Calu3 (cell line): ENCODE measurements around the gene ADGRG6. TPM values are rescaled to one million over a fixed set of nuclear protein-coding genes. Genes with fewer than 3 reads are reported as not detected.

Source experiments
- BruUV-seq: library from RNA; stranded (reverse); fragments of 400-500 nt; replicated peaks from 2 replicates; lab custom pipeline; 2021; lab: Mats Ljungman, UMichigan
- CTCF ChIA-PET: fragments of 300-600 bp; sonication (Branson Sonifier 250); formaldehyde crosslinking; loops from one replicate; lab custom pipeline; 2022; ENCODE audit warnings: antibody characterized with exemption; lab: Charles Lee
- DNase-seq: peaks from one replicate; pipeline ENCODE4 v3.0.0; 2022
- H3K27ac Mint-ChIP-seq: one replicate; pipeline ENCODE4 v1.8.0; 2022; ENCODE audit warnings: mixed read lengths; ENCODE audit not compliant: unreplicated experiment
- H3K27me3 Mint-ChIP-seq: one replicate; pipeline ENCODE4 v1.8.0; 2022; ENCODE audit warnings: mixed read lengths; ENCODE audit not compliant: unreplicated experiment
- H3K36me3 Mint-ChIP-seq: one replicate; pipeline ENCODE4 v1.8.0; 2022; ENCODE audit warnings: mild to moderate bottlenecking, moderate library complexity, mixed read lengths; ENCODE audit not compliant: insufficient read depth, unreplicated experiment
- H3K4me1 Mint-ChIP-seq: one replicate; pipeline ENCODE4 v1.8.0; 2022; ENCODE audit warnings: mild to moderate bottlenecking, low read depth, mixed read lengths; ENCODE audit not compliant: unreplicated experiment
- H3K4me3 Mint-ChIP-seq: one replicate; pipeline ENCODE4 v1.8.0; 2022; ENCODE audit warnings: mild to moderate bottlenecking, low read depth, moderate library complexity, mixed read lengths; ENCODE audit not compliant: unreplicated experiment
- H3K9me3 Mint-ChIP-seq: one replicate; pipeline ENCODE4 v1.8.0; 2022; ENCODE audit warnings: low read depth, mixed read lengths; ENCODE audit not compliant: unreplicated experiment
- intact Hi-C: fragments of 100-400 bp; cut with micrococcal nuclease; formaldehyde crosslinking; loops from one replicate; pipeline ENCODE4 v1.10.0; 2022; ENCODE audit not compliant: unreplicated experiment
- total RNA-seq: library from RNA; stranded (reverse); gene quantifications from 2 replicates; pipeline ENCODE4 v1.2.3, GENCODE V29; 2022
- TF ChIP-seq, protein P1 (sequence below): fragments of 200-600 bp; IDR thresholded peaks from one replicate; pipeline ENCODE4 v1.8.0; 2022; ENCODE audit warnings: antibody characterized with exemption; ENCODE audit not compliant: unreplicated experiment

ADGRG6 gene
- total RNA-seq, 1 experiment from 2014 or later: 109 TPM

DNA sequence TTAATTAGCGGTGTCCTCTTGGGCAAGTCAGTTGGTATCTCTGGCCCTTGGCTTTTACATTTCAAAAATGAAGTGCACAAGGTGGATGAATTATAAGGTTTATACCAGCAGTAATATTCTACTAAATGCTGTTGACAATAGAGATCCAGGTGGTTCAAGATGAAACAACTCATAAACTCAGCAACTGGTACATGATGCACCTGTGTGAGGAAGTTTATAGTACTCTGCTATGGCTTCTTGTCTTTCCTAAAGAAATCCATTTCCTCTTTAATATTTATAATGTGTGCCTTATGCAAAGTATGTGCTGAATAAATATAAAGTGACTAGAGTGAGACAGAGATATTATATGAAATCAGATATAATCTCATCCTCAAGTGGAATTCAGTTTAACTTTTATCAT lies 48.5 kb downstream of the ADGRG6 start:
- no peak overlapping the region for H3K27ac Mint-ChIP-seq
- intact Hi-C loops: no loop called here
- H3K4me1 Mint-ChIP-seq: peaks cover 31% of the 10 kb centered on the region
- peaks cover 4% of the 10 kb centered on the region for H3K9me3 Mint-ChIP-seq
- no peak overlapping the region for H3K4me3 Mint-ChIP-seq
- no peak for DNase-seq
- no peaks in the 10 kb centered on the region for H3K36me3 Mint-ChIP-seq
- H3K27me3 Mint-ChIP-seq: no peaks in the 10 kb centered on the region
- no TSS peak for BruUV-seq
- TF ChIP-seq, protein P1, sequence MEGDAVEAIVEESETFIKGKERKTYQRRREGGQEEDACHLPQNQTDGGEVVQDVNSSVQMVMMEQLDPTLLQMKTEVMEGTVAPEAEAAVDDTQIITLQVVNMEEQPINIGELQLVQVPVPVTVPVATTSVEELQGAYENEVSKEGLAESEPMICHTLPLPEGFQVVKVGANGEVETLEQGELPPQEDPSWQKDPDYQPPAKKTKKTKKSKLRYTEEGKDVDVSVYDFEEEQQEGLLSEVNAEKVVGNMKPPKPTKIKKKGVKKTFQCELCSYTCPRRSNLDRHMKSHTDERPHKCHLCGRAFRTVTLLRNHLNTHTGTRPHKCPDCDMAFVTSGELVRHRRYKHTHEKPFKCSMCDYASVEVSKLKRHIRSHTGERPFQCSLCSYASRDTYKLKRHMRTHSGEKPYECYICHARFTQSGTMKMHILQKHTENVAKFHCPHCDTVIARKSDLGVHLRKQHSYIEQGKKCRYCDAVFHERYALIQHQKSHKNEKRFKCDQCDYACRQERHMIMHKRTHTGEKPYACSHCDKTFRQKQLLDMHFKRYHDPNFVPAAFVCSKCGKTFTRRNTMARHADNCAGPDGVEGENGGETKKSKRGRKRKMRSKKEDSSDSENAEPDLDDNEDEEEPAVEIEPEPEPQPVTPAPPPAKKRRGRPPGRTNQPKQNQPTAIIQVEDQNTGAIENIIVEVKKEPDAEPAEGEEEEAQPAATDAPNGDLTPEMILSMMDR: no peak
- CTCF ChIA-PET: no interaction called here

- Mint-ChIP-seq H3K9me3 (peaks cover 2% of the 10 kb centered on the region), H3K36me3 (no peaks in the 10 kb centered on the region), H3K4me3 (no peak overlapping the region), H3K4me1 (peaks cover 21% of the 10 kb centered on the region), H3K27ac (no peak overlapping the region), H3K27me3 (no peaks in the 10 kb centered on the region)
- no peak for DNase-seq
- intact Hi-C loops: loop anchor here (2.0 kb wide), 1 partner anchor 17 kb away; no protein-coding TSS in a partner anchor
- CTCF ChIA-PET: no interaction called here
- TF ChIP-seq, protein P1: no peak
- no TSS peak for BruUV-seq
These were observed 51.9 kb downstream of the ADGRG6 start for GRCh38 chr6:142353690-142354089.

DNA sequence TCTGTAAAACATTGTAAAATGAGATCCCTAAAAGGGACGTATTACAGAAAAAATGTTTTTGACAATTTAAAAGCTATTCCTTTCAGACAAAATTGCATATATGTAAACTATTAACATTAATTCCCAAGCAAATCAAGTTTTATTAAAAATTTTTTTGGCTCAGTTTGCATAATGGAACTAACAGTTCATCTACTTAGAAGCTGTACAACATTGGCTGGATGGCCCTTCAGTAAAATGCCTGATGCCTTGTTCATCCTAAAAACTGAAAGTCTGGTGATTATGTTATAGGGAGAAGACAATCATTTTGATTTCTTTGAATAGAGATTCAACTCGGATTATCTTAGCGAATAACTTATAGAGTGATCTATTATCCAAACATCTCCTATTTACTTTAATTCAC lies 52.8 kb downstream of the ADGRG6 start:
- H3K27me3 Mint-ChIP-seq: no peaks in the 10 kb centered on the region
- peaks cover 13% of the 10 kb centered on the region for H3K4me1 Mint-ChIP-seq
- no peak for DNase-seq
- H3K27ac Mint-ChIP-seq: no peak overlapping the region
- TF ChIP-seq, protein P1: no peak
- no peak overlapping the region for H3K4me3 Mint-ChIP-seq
- no peaks in the 10 kb centered on the region for H3K36me3 Mint-ChIP-seq
- no TSS peak for BruUV-seq
- intact Hi-C loops: loop anchor here (2.0 kb wide), 1 partner anchor 16 kb away; no protein-coding TSS in a partner anchor
- H3K9me3 Mint-ChIP-seq: peaks cover 2% of the 10 kb centered on the region
- CTCF ChIA-PET: no interaction called here

- DNase-seq: no peak
- Mint-ChIP-seq H3K4me1 (peaks cover 13% of the 10 kb centered on the region), H3K4me3 (no peak overlapping the region), H3K27ac (no peak overlapping the region), H3K27me3 (no peaks in the 10 kb centered on the region), H3K36me3 (no peaks in the 10 kb centered on the region), H3K9me3 (peaks cover 2% of the 10 kb centered on the region)
- TF ChIP-seq, protein P1: no peak
- CTCF ChIA-PET: no interaction called here
- no TSS peak for BruUV-seq
- intact Hi-C loops: loop anchor here (2.0 kb wide), 1 partner anchor 15 kb away; no protein-coding TSS in a partner anchor
These were observed 53.8 kb downstream of the ADGRG6 start for GRCh38 chr6:142355520-142356174.
